ENCODE results near the gene TC2N. TPM values are rescaled to one million over a fixed set of nuclear protein-coding genes. Genes with fewer than 3 reads are reported as not detected.

TC2N gene
- total and polyA plus RNA-seq, 7 donors, result 12.1 to 49.2 (median 28.2) TPM

- Histone ChIP-seq H3K27me3 (no peaks in the 10 kb centered on the region), H3K4me3 (no peak overlapping the region), H3K27ac (no peak overlapping the region), H3K4me1 (no peaks in the 10 kb centered on the region), H3K36me3 (peaks cover 0 to 50% (median 16%) of the 10 kb centered on the region in 4 donors), H3K9me3 (no peaks in the 10 kb centered on the region)
- WGBS, 2 donors, result 47 to 65% methylated on average over 2 of the region's 2 CpGs
- TF ChIP-seq CTCF (IDR thresholded peaks at IDR 0.05), result no peak
- TF ChIP-seq POLR2AphosphoS5 (IDR thresholded peaks at IDR 0.05), result no peak
- TF ChIP-seq POLR2A (IDR thresholded peaks at IDR 0.05), result no peak
- DNase-seq, result no peak
- intact Hi-C loops (cut with DNase I), result no loop called here
These were observed 3.6 kb upstream of the TC2N start for GRCh38 chr14:91870890-91871289.

GRCh38 chr14:91870001-91870400, 2.7 kb upstream of the TC2N start:
- Histone ChIP-seq H3K27ac (no peak overlapping the region), H3K4me1 (no peaks in the 10 kb centered on the region), H3K9me3 (no peaks in the 10 kb centered on the region), H3K27me3 (no peaks in the 10 kb centered on the region), H3K36me3 (peaks cover 0 to 41% (median 15%) of the 10 kb centered on the region in 4 donors), H3K4me3 (no peak overlapping the region)
- TF ChIP-seq POLR2AphosphoS5 (IDR thresholded peaks at IDR 0.05) (no peak), CTCF (IDR thresholded peaks at IDR 0.05) (no peak), POLR2A (IDR thresholded peaks at IDR 0.05) (no peak), EP300 (IDR thresholded peaks at IDR 0.05) (no peak)
- DNase-seq, result no peak
- WGBS, 2 donors, result 12 to 41% methylated on average over 16 of the region's 16 CpGs
- intact Hi-C loops (cut with DNase I), result no loop called here

GRCh38 chr14:91869556-91869955, 2.2 kb upstream of the TC2N start:
- intact Hi-C loops (cut with DNase I), result no loop called here
- peaks cover 0 to 36% (median 14%) of the 10 kb centered on the region in 4 donors for H3K36me3 ChIP-seq
- no peaks in the 10 kb centered on the region for H3K4me1 ChIP-seq
- no peak overlapping the region for H3K4me3 ChIP-seq
- TF ChIP-seq CTCF (IDR thresholded peaks at IDR 0.05) (no peak), EP300 (IDR thresholded peaks at IDR 0.05) (no peak), POLR2A (IDR thresholded peaks at IDR 0.05) (no peak)
- no peaks in the 10 kb centered on the region for H3K27me3 ChIP-seq
- 40 to 59% methylated on average over 8 of the region's 8 CpGs for WGBS, 2 donors
- no peak overlapping the region for H3K27ac ChIP-seq
- no peak for DNase-seq
- no peaks in the 10 kb centered on the region for H3K9me3 ChIP-seq

- no peak for TF ChIP-seq EP300 (IDR thresholded peaks at IDR 0.05)
- no peak for TF ChIP-seq POLR2AphosphoS5 (IDR thresholded peaks at IDR 0.05)
- no peak for TF ChIP-seq CTCF (IDR thresholded peaks at IDR 0.05)
- TF ChIP-seq POLR2A (IDR thresholded peaks at IDR 0.05), result no peak
- Histone ChIP-seq H3K9me3 (no peaks in the 10 kb centered on the region), H3K36me3 (peaks cover 0 to 19% (median 8%) of the 10 kb centered on the region in 4 donors), H3K4me3 (no peak overlapping the region), H3K4me1 (no peaks in the 10 kb centered on the region), H3K27me3 (no peaks in the 10 kb centered on the region), H3K27ac (no peak overlapping the region)
- DNase-seq, result no peak
- intact Hi-C loops (cut with DNase I), result no loop called here
- 66 to 85% methylated on average over 6 of the region's 6 CpGs for WGBS, 2 donors
These were observed 633 bp downstream of the TC2N start for GRCh38 chr14:91866511-91867295.

GRCh38 chr14:91866061-91866460, 1.3 kb downstream of the TC2N start:
- Histone ChIP-seq H3K4me1 (no peaks in the 10 kb centered on the region), H3K4me3 (no peak overlapping the region), H3K9me3 (no peaks in the 10 kb centered on the region), H3K27me3 (no peaks in the 10 kb centered on the region), H3K36me3 (peaks cover 0 to 19% (median 8%) of the 10 kb centered on the region in 4 donors), H3K27ac (no peak overlapping the region)
- intact Hi-C loops (cut with DNase I), result no loop called here
- no peak for DNase-seq
- TF ChIP-seq POLR2A (IDR thresholded peaks at IDR 0.05) (no peak), CTCF (IDR thresholded peaks at IDR 0.05) (no peak), POLR2AphosphoS5 (IDR thresholded peaks at IDR 0.05) (no peak), EP300 (IDR thresholded peaks at IDR 0.05) (no peak)
- WGBS, 2 donors, result 59 to 68% methylated on average over 2 of the region's 2 CpGs

Data from sigmoid colon (tissue), 7 donors.